HepG2 (cell line): ENCODE results near the gene LNPK. TPM values are rescaled to one million over a fixed set of nuclear protein-coding genes. Genes with fewer than 3 reads are reported as not detected.

ENCODE experiments used
- ATAC-seq: fragments of 200-7000 bp; cut with Tn5 transposase; 3 replicates; pipeline ENCODE4 v1.9.1; 2020; ENCODE audit warnings: mild to moderate bottlenecking, moderate library complexity
- BruUV-seq: library from RNA; stranded (reverse); fragments of 400-500 nt; replicated peaks from 2 replicates; lab custom pipeline; 2021; lab: Mats Ljungman, UMichigan
- CTCF ChIA-PET: fragments of 300-600 bp; formaldehyde crosslinking; extraction: SDS; loops from one replicate; lab custom pipeline; 2021; ENCODE audit warnings: low total read pairs, inconsistent platforms, low intra/inter-chr PET ratio; lab: Yijun Ruan, JAX
- POLR2A ChIA-PET: fragments of 350-600 bp; sonication (Branson Sonifier 250); formaldehyde crosslinking; loops from one replicate; lab custom pipeline; 2020; ENCODE audit warnings: antibody characterized with exemption, inconsistent platforms; lab: Yijun Ruan, JAX
- DNase-seq: peaks from one replicate; pipeline ENCODE4 v3.0.0-alpha.2; 2015; ENCODE audit warnings: low spot score
- FAIRE-seq: peaks from 3 replicates; lab custom pipeline; 2011; peaks lifted over from hg19 to GRCh38; lab: Jason Lieb, UNC
- H2AFZ ChIP-seq: one replicate; pipeline ENCODE4 v1.6.1; 2011; ENCODE audit warnings: low read length, inconsistent platforms
- H3K27ac ChIP-seq: fragments of 300-600 bp; 3 replicates; pipeline ENCODE4 v1.8.0; 2011; ENCODE audit warnings: mixed run types, mild to moderate bottlenecking, mixed read lengths, low read length, inconsistent platforms; ENCODE audit not compliant: insufficient read depth; ENCODE audit errors: extremely low read length
- H3K27me3 ChIP-seq, 2 experiments: fragments of 200-600 bp in 1 of 2; 2 replicates in 1 of 2; 3 replicates in 1 of 2; pipeline versions ENCODE4 v1.6.0 to v1.8.0; 2011; ENCODE audit warnings: low read length in 2 of 2, mild to moderate bottlenecking in 2 of 2, moderate library complexity in 2 of 2, inconsistent platforms in 1 of 2; ENCODE audit not compliant: insufficient read depth in 2 of 2, control insufficient read depth in 1 of 2
- H3K36me3 ChIP-seq, 2 experiments: fragments of 200-600 bp in 1 of 2; replicated peaks in 1 of 2; 2 replicates in 1 of 2; 3 replicates in 1 of 2; pipeline versions ENCODE4 v1.5.1 to v1.8.0; 2011; ENCODE audit warnings: low read length in 2 of 2, inconsistent platforms in 1 of 2; ENCODE audit not compliant: insufficient read depth in 2 of 2, control insufficient read depth in 1 of 2
- H3K4me1 ChIP-seq: 2 replicates; pipeline ENCODE4 v1.5.1; 2012; ENCODE audit warnings: low read length, inconsistent platforms; ENCODE audit not compliant: insufficient read depth
- H3K4me2 ChIP-seq: 2 replicates; pipeline ENCODE4 v1.6.0; 2011; ENCODE audit warnings: low read depth, low read length, inconsistent platforms
- H3K4me3 ChIP-seq, 3 experiments: fragments of 200-600 bp in 1 of 3; sonication (generic), shearing (Covaris generic) in 1 of 3; replicated peaks in 1 of 3; 2 replicates each; pipeline ENCODE4 v1.5.1; 2011 to 2016; ENCODE audit warnings: low read length in 3 of 3, inconsistent platforms in 2 of 3, low read depth in 2 of 3, mild to moderate bottlenecking in 2 of 3, control low read depth in 1 of 3, mixed read lengths in 1 of 3; ENCODE audit not compliant: insufficient read depth in 1 of 3
- H3K79me2 ChIP-seq: one replicate; pipeline ENCODE4 v1.6.1; 2011; ENCODE audit warnings: low read length, inconsistent platforms; ENCODE audit not compliant: insufficient read depth
- H3K9ac ChIP-seq: 2 replicates; pipeline ENCODE4 v1.6.0; 2011; ENCODE audit warnings: mild to moderate bottlenecking, low read depth, low read length, inconsistent platforms; ENCODE audit not compliant: insufficient read depth
- H3K9me3 ChIP-seq: 2 replicates; pipeline ENCODE4 v1.5.1; 2012; ENCODE audit warnings: mild to moderate bottlenecking, low read length
- H4K20me1 ChIP-seq: 2 replicates; pipeline ENCODE4 v1.6.0; 2011; ENCODE audit warnings: inconsistent platforms, mild to moderate bottlenecking, low read length, moderate library complexity; ENCODE audit not compliant: insufficient read depth
- ARNT2 ChIP-seq: sonication (generic); formaldehyde crosslinking; IDR thresholded peaks from 2 replicates; pipeline ENCODE4 v1.8.0; 2022; ENCODE audit warnings: mild to moderate bottlenecking, low read depth, missing genetic modification reagents, moderate library complexity
- ATF7 ChIP-seq, 2 experiments: fragments of 450-650 bp in 1 of 2; sonication (generic) in 1 of 2; formaldehyde crosslinking in 1 of 2; IDR thresholded peaks; 2 replicates each; pipeline versions ENCODE4 v1.4.0 to v1.6.1; 2016 to 2020; ENCODE audit warnings: antibody characterized with exemption in 1 of 2, mild to moderate bottlenecking in 1 of 2, missing genetic modification reagents in 1 of 2
- CENPX ChIP-seq: sonication (generic); formaldehyde crosslinking; IDR thresholded peaks from 2 replicates; pipeline ENCODE4 v1.9.0; 2021; ENCODE audit warnings: mild to moderate bottlenecking, missing genetic modification reagents, moderate library complexity
- DRAP1 ChIP-seq: IDR thresholded peaks from 2 replicates; pipeline ENCODE4 v1.6.1; 2016; ENCODE audit warnings: missing genetic modification reagents, missing compliant biosample characterization
- GPN1 ChIP-seq: sonication (generic); formaldehyde crosslinking; IDR thresholded peaks from 2 replicates; pipeline ENCODE4 v1.5.1; 2020; ENCODE audit warnings: missing genetic modification reagents, borderline replicate concordance
- HDAC2 ChIP-seq: sonication (generic); formaldehyde crosslinking; IDR thresholded peaks from 2 replicates; pipeline ENCODE4 v1.4.0; 2020; ENCODE audit warnings: missing genetic modification reagents
- HNRNPH1 ChIP-seq: fragments of 200-400 bp; formaldehyde crosslinking; optimal IDR thresholded peaks from 2 replicates; pipeline ENCODE3; 2017; ENCODE audit warnings: mild to moderate bottlenecking, low read depth, low read length
- IRF9 ChIP-seq: sonication (generic); formaldehyde crosslinking; IDR thresholded peaks from 2 replicates; pipeline ENCODE4 v1.8.0; 2022; ENCODE audit warnings: missing genetic modification reagents, mild to moderate bottlenecking, borderline replicate concordance
- KAT2B ChIP-seq: fragments of 150-350 bp; IDR thresholded peaks from 2 replicates; pipeline ENCODE4 v1.6.1; 2014; ENCODE audit warnings: low read depth, low read length, borderline replicate concordance
- KMT2B ChIP-seq: IDR thresholded peaks from 2 replicates; pipeline ENCODE4 v1.6.1; 2016; ENCODE audit warnings: missing genetic modification reagents, missing compliant biosample characterization
- MZF1 ChIP-seq: sonication (generic); formaldehyde crosslinking; IDR thresholded peaks from 2 replicates; pipeline ENCODE4 v1.8.1; 2023; ENCODE audit warnings: mild to moderate bottlenecking, missing genetic modification reagents, borderline replicate concordance
- NR2F6 ChIP-seq, 2 experiments: IDR thresholded peaks; 2 replicates each; pipeline ENCODE4 v1.6.1; 2016; ENCODE audit warnings: antibody characterized with exemption in 1 of 2, mild to moderate bottlenecking in 1 of 2
- RAD51 ChIP-seq: fragments of 450-650 bp; IDR thresholded peaks from 2 replicates; pipeline ENCODE4 v1.6.1; 2016; ENCODE audit warnings: borderline replicate concordance
- SOX6 ChIP-seq, 2 experiments: fragments of 450-650 bp in 1 of 2; sonication (generic) in 1 of 2; formaldehyde crosslinking in 1 of 2; IDR thresholded peaks; 2 replicates each; pipeline versions ENCODE4 v1.4.0 to v1.6.1; 2017 to 2020; ENCODE audit warnings: antibody characterized with exemption in 1 of 2, mild to moderate bottlenecking in 1 of 2, missing genetic modification reagents in 1 of 2
- TP53 ChIP-seq: sonication (generic); formaldehyde crosslinking; conservative IDR thresholded peaks from 2 replicates; pipeline ENCODE4 v1.4.0; 2020; ENCODE audit warnings: missing genetic modification reagents
- ZFP37 ChIP-seq: sonication (generic); formaldehyde crosslinking; IDR thresholded peaks from 2 replicates; pipeline ENCODE4 v1.4.0; 2020; ENCODE audit warnings: missing genetic modification reagents, borderline replicate concordance
- ZMYM2 ChIP-seq: sonication (generic); formaldehyde crosslinking; IDR thresholded peaks from 2 replicates; pipeline ENCODE4 v1.8.0; 2022; ENCODE audit warnings: mild to moderate bottlenecking, missing genetic modification reagents
- ZNF75D ChIP-seq: sonication (generic); formaldehyde crosslinking; IDR thresholded peaks from 2 replicates; pipeline ENCODE4 v1.8.1; 2023; ENCODE audit warnings: missing genetic modification reagents, mild to moderate bottlenecking, borderline replicate concordance
- ZNF782 ChIP-seq: sonication (generic); formaldehyde crosslinking; IDR thresholded peaks from 2 replicates; pipeline ENCODE4 v1.4.0; 2020; ENCODE audit warnings: missing genetic modification reagents, mild to moderate bottlenecking, borderline replicate concordance
- ZSCAN22 ChIP-seq: sonication (generic); formaldehyde crosslinking; IDR thresholded peaks from 2 replicates; pipeline ENCODE4 v1.4.0; 2020; ENCODE audit warnings: mild to moderate bottlenecking, missing genetic modification reagents
- WGBS: methylation state at CpG from one replicate; pipeline ENCODE4 v1.1.6; 2017; ENCODE audit warnings: low lambda C conversion rate; 5-methylcytosine and 5-hydroxymethylcytosine counted together
- in situ Hi-C: cut with HindIII; loops from 2 replicates; pipeline ENCODE4 v1.10.0; 2017; ENCODE audit warnings: low pct_unique_long_range_greater_than_20kb; ENCODE audit not compliant: extremely low pct_ligation_motif_present
- intact Hi-C: fragments of 100-400 bp; cut with micrococcal nuclease; formaldehyde crosslinking; loops from one replicate; pipeline ENCODE4 v1.10.0; 2022; ENCODE audit not compliant: unreplicated experiment
- polyA plus RNA-seq, 8 experiments: library from polyadenylated mRNA; depleted of rRNA in 3 of 8; stranded (reverse) in 7 of 8; unstranded in 1 of 8; fragments of >200 nt; fragmentation: Illumina TruSeq in 4 of 8; extraction: Trizol in 4 of 8; gene quantifications; 2 replicates each; pipeline versions ENCODE4 v1.2.1 to v1.2.3, GENCODE V29; 2011 to 2016; ENCODE audit warnings: low read depth in 4 of 8, missing spikeins in 1 of 8, mixed read lengths in 1 of 8; ENCODE audit not compliant: insufficient read depth in 1 of 8
- total RNA-seq, 5 experiments: library from RNA; depleted of rRNA; stranded (reverse); fragments of >200 nt; fragmentation: Illumina TruSeq; extraction: Trizol; gene quantifications; 2 replicates each; pipeline ENCODE4 v1.2.3, GENCODE V29; 2016; ENCODE audit warnings: low read depth in 1 of 5

The LNPK gene
- total and polyA plus RNA-seq, 2 of the 13 experiments (the other 11 are each of a cell fraction or from before 2014, with no cell fraction given): 25.4 to 26.1 TPM

- H3K36me3 ChIP-seq: no peaks in the 10 kb centered on the region
- no peak for ATAC-seq
- POLR2A ChIA-PET: no interaction called here
- H2AFZ ChIP-seq: no peak overlapping the region
- TF ChIP-seq ARNT2 (no peak), ZMYM2 (no peak), ATF7 (IDR thresholded peaks at IDR 0.05) (peak; percentile 61), ATF7 (CRISPR knock-in tag; IDR thresholded peaks at IDR 0.05) (no peak), ZNF75D (CRISPR knock-in tag) (no peak), TP53 (CRISPR knock-in tag) (no peak), KMT2B (CRISPR knock-in tag) (no peak), HDAC2 (CRISPR knock-in tag) (no peak)
- TF ChIP-seq, all 625 proteins: peak for 1
- WGBS: 96% methylated on average over 2 of the region's 2 CpGs
- H3K4me1 ChIP-seq: no peaks in the 10 kb centered on the region
- intact Hi-C loops (no loop called here), in situ Hi-C loops (no loop called here)
- CTCF ChIA-PET: no interaction called here
- no TSS peak for BruUV-seq
- DNase-seq: no peak
- H3K27ac ChIP-seq: no peak overlapping the region
- H3K4me3 ChIP-seq: no peak overlapping the region
- FAIRE-seq: no peak
- no peak overlapping the region for H3K4me2 ChIP-seq
- H3K9me3 ChIP-seq: no peaks in the 10 kb centered on the region
- no peaks in the 10 kb centered on the region for H4K20me1 ChIP-seq
- no peak overlapping the region for H3K9ac ChIP-seq
- no peaks in the 10 kb centered on the region for H3K27me3 ChIP-seq
- no peaks in the 10 kb centered on the region for H3K79me2 ChIP-seq
Measured at GRCh38 chr2:175922160-175922559, 79.9 kb downstream of the LNPK start.

GRCh38 chr2:175918935-175919334 is 83.1 kb downstream of the LNPK start:
- Histone ChIP-seq H3K27ac (no peak overlapping the region), H3K4me3 (no peak overlapping the region), H3K9ac (no peak overlapping the region), H3K36me3 (no peaks in the 10 kb centered on the region), H4K20me1 (no peaks in the 10 kb centered on the region), H3K4me2 (no peak overlapping the region), H3K79me2 (no peaks in the 10 kb centered on the region), H3K4me1 (peaks cover 10% of the 10 kb centered on the region), H3K9me3 (no peaks in the 10 kb centered on the region), H2AFZ (no peak overlapping the region), H3K27me3 (no peaks in the 10 kb centered on the region; a peak in 1 of 5 replicates)
- ChIA-PET CTCF (no interaction called here), POLR2A (no interaction called here)
- no peak for ATAC-seq
- WGBS: 60% methylated on average over 3 of the region's 3 CpGs
- FAIRE-seq: no peak
- in situ Hi-C loops: no loop called here
- BruUV-seq: no TSS peak
- intact Hi-C loops: no loop called here
- DNase-seq: no peak
- no peak for TF ChIP-seq HNRNPH1
- TF ChIP-seq NR2F6 (IDR thresholded peaks at IDR 0.05): no peak
- no peak for TF ChIP-seq NR2F6 (CRISPR knock-in tag; IDR thresholded peaks at IDR 0.05)
- TF ChIP-seq ZNF782 (CRISPR knock-in tag): no peak
- no peak for TF ChIP-seq GPN1 (CRISPR knock-in tag)
- TF ChIP-seq MZF1: no peak
- no peak for TF ChIP-seq IRF9
- no peak for TF ChIP-seq KAT2B
- TF ChIP-seq CENPX: no peak
- TF ChIP-seq ZFP37 (CRISPR knock-in tag): no peak
- no peak for TF ChIP-seq DRAP1 (CRISPR knock-in tag)
- no peak for TF ChIP-seq SOX6 (IDR thresholded peaks at IDR 0.05)
- TF ChIP-seq SOX6 (CRISPR knock-in tag; IDR thresholded peaks at IDR 0.05): no peak
- no peak for TF ChIP-seq ZSCAN22
- TF ChIP-seq RAD51: no peak
